Parathyroid adenoma (tissue), 2 donors: Measurements from ENCODE around the gene AKAP9.
"Not testable (repeated sequence)": the region's sequence is repeated elsewhere in the genome, so short reads cannot be mapped to it uniquely, and the experiment has no call there.

ENCODE experiments used
- H2AFZ ChIP-seq: fragments of 300-600 bp; sonication (generic); one replicate; pipeline ENCODE4 v1.7.0; 2017; ENCODE audit warnings: antibody characterized with exemption, mild to moderate bottlenecking
- H3K27ac ChIP-seq: fragments of 300-600 bp; sonication (generic); one replicate; pipeline ENCODE4 v1.7.0; 2017
- H3K27me3 ChIP-seq: fragments of 300-600 bp; sonication (generic); one replicate; pipeline ENCODE4 v1.7.0; 2017; ENCODE audit warnings: low read length; ENCODE audit not compliant: control insufficient read depth, insufficient read depth
- H3K36me3 ChIP-seq: fragments of 300-600 bp; sonication (generic); one replicate; pipeline ENCODE4 v1.7.0; 2017; ENCODE audit warnings: low read length; ENCODE audit not compliant: control insufficient read depth, insufficient read depth
- H3K4me1 ChIP-seq: fragments of 300-600 bp; sonication (generic); one replicate; pipeline ENCODE4 v1.7.0; 2017; ENCODE audit warnings: control low read depth
- H3K4me2 ChIP-seq: fragments of 300-600 bp; sonication (generic); one replicate; pipeline ENCODE4 v1.7.0; 2017; ENCODE audit warnings: low read length
- H3K4me3 ChIP-seq: fragments of 300-600 bp; sonication (generic); one replicate; pipeline ENCODE4 v1.7.0; 2017; ENCODE audit warnings: low read depth, low read length
- H3K79me2 ChIP-seq: fragments of 300-600 bp; sonication (generic); one replicate; pipeline ENCODE4 v1.7.0; 2017; ENCODE audit warnings: control low read depth
- H3K9ac ChIP-seq: fragments of 300-600 bp; sonication (generic); one replicate; pipeline ENCODE4 v1.7.0; 2017; ENCODE audit warnings: mild to moderate bottlenecking
- H3K9me3 ChIP-seq: fragments of 300-600 bp; sonication (generic); one replicate; pipeline ENCODE4 v1.7.0; 2017; ENCODE audit warnings: low read length; ENCODE audit not compliant: control insufficient read depth
- CTCF ChIP-seq: fragments of 300-600 bp; sonication (generic); IDR thresholded peaks from one replicate; pipeline ENCODE4 v1.7.0; 2017; ENCODE audit warnings: antibody characterized with exemption, mild to moderate bottlenecking
- donor health status: primary hyperparathyroidism.

AKAP9 gene

GRCh38 chr7:91973639-91974038 is 33.0 kb downstream of the AKAP9 start:
- no peak overlapping the region for H3K27ac ChIP-seq
- no peak for TF ChIP-seq CTCF
- no peaks in the 10 kb centered on the region for H3K27me3 ChIP-seq

DNA sequence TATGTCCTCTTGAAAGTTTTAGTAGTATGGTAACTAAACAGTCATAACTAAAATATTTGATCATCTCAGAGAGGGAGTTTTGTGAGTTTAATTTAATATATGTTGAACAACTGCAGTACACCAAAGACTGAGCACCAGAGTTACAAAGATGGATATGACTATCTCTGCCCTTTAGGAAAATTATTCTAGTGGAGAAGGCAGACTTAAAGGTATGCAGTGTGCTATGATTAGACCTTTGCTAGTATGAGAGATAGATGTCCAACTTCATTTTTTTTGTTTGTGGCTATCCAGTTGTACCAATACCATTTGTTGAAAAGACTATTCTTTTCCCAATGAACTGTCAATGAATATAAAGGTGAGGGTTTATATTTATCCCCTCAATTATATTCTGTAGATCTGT is 33.4 kb downstream of the AKAP9 start:
- H3K36me3 ChIP-seq, result no peaks in the 10 kb centered on the region
- no peak overlapping the region for H3K4me2 ChIP-seq
- no peak for TF ChIP-seq CTCF
- H3K4me3 ChIP-seq, result no peak overlapping the region
- H3K9ac ChIP-seq, result no peak overlapping the region
- H2AFZ ChIP-seq, result no peak overlapping the region
- H3K27me3 ChIP-seq, result no peaks in the 10 kb centered on the region
- H3K9me3 ChIP-seq, result no peaks in the 10 kb centered on the region
- peaks cover 7% of the 10 kb centered on the region for H3K79me2 ChIP-seq
- no peaks in the 10 kb centered on the region for H3K4me1 ChIP-seq
- H3K27ac ChIP-seq, result no peak overlapping the region

More at GRCh38 chr7:91973639-91974038, 33.0 kb downstream of the AKAP9 start:
- H3K4me1 ChIP-seq, result no peaks in the 10 kb centered on the region
- H3K9me3 ChIP-seq, result no peaks in the 10 kb centered on the region
- no peak overlapping the region for H3K9ac ChIP-seq
- H3K79me2 ChIP-seq, result peaks cover 10% of the 10 kb centered on the region
- H3K36me3 ChIP-seq, result no peaks in the 10 kb centered on the region
- no peak overlapping the region for H3K4me2 ChIP-seq
- H3K4me3 ChIP-seq, result no peak overlapping the region
- no peak overlapping the region for H2AFZ ChIP-seq

DNA sequence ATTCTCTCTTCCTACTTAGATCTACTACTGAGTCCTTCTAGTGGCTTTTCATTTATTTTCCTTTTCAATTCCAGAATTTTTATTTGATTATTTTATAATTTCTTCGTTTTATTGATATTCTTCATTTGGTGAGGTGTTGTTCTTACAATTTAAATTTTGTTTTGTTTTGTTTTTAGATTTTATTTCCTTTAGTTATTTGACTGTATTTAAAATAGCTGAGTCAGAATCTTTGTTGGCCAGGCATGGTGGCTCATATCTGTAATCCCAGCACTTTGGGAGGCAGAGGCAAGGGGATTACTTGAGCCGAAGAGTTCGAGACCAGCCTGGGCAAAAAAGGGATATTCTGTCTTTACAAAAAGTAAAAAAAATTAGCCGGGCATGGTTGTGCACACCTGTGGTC is 36.1 kb downstream of the AKAP9 start:
- Histone ChIP-seq H3K36me3 (no peaks in the 10 kb centered on the region), H3K4me3 (no peak overlapping the region), H3K9ac (no peak overlapping the region), H2AFZ (no peak overlapping the region), H3K4me2 (no peak overlapping the region), H3K79me2 (peaks cover 4% of the 10 kb centered on the region), H3K4me1 (no peaks in the 10 kb centered on the region), H3K27ac (no peak overlapping the region), H3K27me3 (no peaks in the 10 kb centered on the region), H3K9me3 (no peaks in the 10 kb centered on the region)
- no peak for TF ChIP-seq CTCF

GRCh38 chr7:91979590-91979989 is 38.9 kb downstream of the AKAP9 start:
- H3K9ac ChIP-seq, result no peak overlapping the region
- H2AFZ ChIP-seq, result no peak overlapping the region
- H3K9me3 ChIP-seq, result no peaks in the 10 kb centered on the region
- no peak overlapping the region for H3K4me2 ChIP-seq
- H3K4me3 ChIP-seq, result no peak overlapping the region
- no peak overlapping the region for H3K27ac ChIP-seq
- TF ChIP-seq CTCF, result no peak
- no peaks in the 10 kb centered on the region for H3K27me3 ChIP-seq
- no peaks in the 10 kb centered on the region for H3K36me3 ChIP-seq
- no peaks in the 10 kb centered on the region for H3K4me1 ChIP-seq
- H3K79me2 ChIP-seq, result peaks cover 20% of the 10 kb centered on the region

- H3K36me3 ChIP-seq, H3K9ac ChIP-seq, H3K27ac ChIP-seq, H3K4me1 ChIP-seq, H3K4me2 ChIP-seq, H3K27me3 ChIP-seq, H2AFZ ChIP-seq, H3K4me3 ChIP-seq, H3K9me3 ChIP-seq: not testable (repeated sequence)
- peaks cover 26% of the 10 kb centered on the region for H3K79me2 ChIP-seq
These were observed 41.7 kb downstream of the AKAP9 start for GRCh38 chr7:91982352-91982751.
